Stimulated activated naive CD8-positive, alpha-beta T cell treated with anti-CD3 and anti-CD28 coated beads, Interleukin-15, Interleukin-2, amounts not matched to agents 100 U/mL and 50 U/mL, for 24 hours (primary cell): Measurements from ENCODE around the gene SNAP47.

Source experiments
- ATAC-seq: fragments of 150-1000 bp; cut with Tn5 transposase; one replicate; pipeline ENCODE4 v1.10.0; 2021
- DNase-seq: peaks from one replicate; pipeline ENCODE4 v3.0.0; 2021

SNAP47 gene

DNA sequence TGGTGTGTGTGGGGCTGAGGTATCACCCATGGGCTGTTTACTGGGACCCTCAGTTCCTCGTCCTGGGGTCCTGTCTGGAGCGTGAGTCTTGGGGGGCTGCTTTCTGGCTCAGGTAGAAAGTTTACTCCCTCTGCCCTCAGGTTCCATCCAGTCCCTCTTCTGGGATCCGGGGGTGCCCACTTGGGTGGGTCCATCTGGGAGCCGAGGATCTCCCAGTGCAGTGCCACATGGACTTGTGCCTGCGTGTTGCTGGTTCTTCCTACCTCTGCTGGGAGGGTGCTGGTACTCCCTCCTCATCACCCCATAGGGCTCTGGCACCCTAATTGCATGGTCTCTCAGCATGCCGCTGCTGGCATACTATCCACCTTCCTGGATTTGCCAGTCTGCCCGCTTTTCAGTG, 14.0 kb downstream of the SNAP47 start:
- DNase-seq (no peak), ATAC-seq (no peak)

DNA sequence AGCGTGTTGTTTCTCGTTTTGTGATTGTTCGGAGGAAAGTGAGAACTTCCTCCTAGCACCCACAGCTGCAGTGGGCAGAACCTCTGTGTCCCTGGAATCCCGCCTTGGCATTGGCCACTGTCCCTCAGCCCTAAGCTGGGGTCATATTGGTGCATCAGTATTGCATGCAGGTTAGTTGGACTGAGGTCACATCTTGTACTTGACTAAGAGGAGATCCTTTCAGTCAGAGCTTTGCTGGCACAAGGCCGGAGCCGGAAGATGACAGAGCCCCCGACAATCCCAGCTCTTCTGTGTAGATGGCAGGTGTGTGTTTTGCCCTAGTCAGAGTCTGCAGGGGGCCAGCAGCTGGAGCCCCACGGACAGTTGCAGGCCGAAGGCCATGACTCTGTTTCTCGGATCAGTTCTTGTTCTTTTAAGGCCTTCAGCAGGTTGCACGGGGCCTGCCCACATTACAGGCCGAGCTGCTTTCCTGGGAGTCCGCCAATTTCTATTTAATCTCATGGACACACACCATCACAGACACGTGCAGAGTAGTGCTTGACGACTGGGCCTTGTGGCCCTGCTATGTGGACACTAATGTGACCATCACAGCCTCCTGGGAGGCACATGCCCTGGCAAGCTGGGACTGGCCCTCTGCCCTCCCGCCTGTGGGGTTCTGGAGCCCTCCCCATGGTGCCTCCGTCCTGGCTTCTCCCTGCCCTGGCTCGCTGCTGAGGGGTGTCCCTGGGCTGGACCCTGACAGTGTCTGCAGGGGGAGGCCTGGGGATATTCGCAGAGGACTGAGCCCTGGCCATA, 14.9 kb downstream of the SNAP47 start:
- ATAC-seq (no peak), DNase-seq (no peak)

DNA sequence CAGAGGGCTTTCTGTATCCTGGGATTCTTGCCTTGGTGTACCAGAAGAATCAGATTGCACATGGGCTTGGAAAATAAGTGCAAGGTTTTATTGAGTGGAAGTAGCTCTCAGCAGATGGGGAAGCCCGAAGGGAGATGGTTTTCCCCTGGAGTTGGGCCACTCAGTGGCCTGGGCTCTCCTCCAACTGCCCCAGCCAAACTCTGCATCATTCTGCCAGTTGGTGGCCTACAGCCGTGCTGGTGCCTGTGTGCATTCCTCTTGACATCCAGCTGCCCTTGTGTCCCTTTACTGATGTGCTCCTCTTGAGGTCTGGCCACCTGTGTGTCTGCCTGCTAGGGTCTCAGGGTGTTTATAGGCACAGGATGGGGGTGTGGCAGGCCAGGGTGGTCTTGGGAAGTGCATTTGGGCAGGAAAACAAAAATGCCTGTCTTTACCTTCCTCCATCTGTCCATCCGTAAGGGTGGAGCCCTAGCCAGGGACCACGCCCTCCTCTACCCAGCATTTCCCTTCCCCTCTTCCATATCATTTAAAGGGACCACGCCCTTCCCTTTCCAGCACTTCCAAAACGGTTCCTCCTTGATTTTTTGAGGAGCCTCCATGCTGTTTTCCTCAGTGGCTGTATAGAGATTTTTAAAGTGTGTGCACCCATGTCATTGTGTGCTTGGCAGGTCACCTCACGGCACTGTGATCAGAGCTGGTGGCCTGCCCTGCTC, 18.9 kb downstream of the SNAP47 start:
- no peak for ATAC-seq
- no peak for DNase-seq

DNA sequence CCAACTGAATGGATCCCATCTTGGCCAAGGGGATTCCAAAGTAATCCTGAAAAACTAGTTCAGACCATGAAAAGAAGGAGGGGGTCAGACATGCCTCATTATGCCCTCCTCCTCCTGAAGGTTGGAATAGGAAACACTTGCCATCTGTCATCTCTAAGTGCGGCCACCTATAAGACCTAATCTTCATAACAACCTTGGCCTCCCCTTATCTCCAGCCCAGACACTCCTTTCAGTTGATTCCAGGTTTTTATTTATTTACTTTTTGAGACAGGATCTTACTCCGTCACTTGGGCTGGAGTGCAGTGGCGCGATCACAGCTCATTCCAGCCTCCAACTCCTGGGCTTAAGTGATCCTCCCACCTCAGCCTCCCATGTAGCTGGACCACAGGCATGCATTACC, 19.7 kb downstream of the SNAP47 start:
- ATAC-seq: no peak
- no peak for DNase-seq

DNA sequence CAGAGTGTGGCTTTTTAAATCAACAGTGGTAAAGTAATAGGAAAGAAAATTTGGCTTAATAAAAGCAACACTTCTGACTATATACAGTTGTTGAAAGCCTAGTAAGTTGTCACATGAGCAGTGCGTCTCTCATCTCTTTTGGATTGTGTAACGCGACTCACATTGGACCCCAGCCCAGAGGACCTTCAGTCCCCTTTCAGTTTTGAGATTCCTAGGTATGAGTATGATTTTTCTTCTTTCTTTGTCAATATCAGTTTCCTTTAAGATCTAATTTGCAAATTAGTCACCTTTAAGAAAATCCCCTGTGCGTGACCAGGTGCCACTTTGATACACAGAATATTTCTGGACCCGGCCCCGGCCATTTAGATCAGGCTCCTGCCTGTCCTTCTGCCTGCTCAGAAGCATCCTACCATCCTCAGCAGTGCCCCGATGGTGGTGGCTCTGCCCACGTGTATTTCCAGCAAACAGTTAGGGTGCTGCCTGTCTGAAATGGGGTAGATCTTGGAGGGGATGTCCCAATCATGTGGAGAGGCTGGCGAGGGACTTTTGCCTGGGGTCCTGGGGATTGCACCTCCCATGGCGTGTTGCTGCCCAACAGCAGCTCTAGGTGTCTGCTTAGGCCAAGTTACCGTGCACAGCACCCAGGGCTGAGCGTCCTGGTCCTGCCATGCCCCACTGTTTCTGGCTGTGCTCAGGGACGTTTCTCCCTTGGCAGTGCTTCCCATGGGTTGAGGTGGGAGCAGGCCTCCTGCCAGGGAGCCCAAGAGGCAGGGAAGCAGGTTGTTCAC, 21.1 kb downstream of the SNAP47 start:
- DNase-seq: no peak

DNA sequence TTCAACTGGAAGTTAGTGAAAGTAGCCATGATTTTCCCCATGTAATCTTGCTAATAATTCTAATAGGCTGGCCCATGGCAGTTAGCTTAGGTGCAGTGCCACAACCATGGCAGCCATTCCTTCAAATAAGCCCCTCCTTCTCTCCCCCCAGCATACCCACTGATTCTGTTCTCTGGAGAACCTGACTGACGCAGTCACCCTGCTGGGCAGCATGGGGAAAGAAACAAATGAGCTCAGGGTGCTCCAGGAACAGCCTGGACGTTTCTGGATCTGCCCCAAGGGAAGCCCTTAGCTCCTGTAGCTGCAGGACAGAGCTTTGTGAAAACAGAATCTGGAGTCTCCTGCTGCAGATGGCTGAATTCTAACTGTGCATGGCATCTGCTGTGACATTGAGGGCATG, 22.5 kb downstream of the SNAP47 start:
- ATAC-seq (no peak), DNase-seq (no peak)

More for the DNA sequence above, 21.1 kb downstream of the SNAP47 start:
- ATAC-seq: peak; percentile 47

DNA sequence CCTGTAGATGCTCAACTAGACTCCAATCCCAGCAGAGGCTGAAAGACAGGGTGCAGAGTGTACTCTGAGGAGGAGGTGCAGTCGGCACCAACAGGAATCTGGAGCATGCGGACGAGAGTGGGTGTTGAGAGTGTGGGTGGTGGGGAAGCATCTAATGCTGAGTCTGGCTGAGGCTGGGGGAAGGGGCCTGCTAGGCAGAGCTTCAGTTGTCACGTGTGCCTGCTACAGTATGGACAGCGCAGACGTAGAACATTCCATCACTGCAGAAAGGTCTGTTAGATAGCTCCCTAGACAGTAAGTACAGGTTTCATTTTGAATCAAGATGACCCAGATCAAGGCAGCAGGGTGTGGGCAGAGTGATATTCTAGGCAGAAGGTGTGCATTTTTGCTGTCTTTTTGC, 23.1 kb downstream of the SNAP47 start:
- no peak for ATAC-seq
- no peak for DNase-seq

DNA sequence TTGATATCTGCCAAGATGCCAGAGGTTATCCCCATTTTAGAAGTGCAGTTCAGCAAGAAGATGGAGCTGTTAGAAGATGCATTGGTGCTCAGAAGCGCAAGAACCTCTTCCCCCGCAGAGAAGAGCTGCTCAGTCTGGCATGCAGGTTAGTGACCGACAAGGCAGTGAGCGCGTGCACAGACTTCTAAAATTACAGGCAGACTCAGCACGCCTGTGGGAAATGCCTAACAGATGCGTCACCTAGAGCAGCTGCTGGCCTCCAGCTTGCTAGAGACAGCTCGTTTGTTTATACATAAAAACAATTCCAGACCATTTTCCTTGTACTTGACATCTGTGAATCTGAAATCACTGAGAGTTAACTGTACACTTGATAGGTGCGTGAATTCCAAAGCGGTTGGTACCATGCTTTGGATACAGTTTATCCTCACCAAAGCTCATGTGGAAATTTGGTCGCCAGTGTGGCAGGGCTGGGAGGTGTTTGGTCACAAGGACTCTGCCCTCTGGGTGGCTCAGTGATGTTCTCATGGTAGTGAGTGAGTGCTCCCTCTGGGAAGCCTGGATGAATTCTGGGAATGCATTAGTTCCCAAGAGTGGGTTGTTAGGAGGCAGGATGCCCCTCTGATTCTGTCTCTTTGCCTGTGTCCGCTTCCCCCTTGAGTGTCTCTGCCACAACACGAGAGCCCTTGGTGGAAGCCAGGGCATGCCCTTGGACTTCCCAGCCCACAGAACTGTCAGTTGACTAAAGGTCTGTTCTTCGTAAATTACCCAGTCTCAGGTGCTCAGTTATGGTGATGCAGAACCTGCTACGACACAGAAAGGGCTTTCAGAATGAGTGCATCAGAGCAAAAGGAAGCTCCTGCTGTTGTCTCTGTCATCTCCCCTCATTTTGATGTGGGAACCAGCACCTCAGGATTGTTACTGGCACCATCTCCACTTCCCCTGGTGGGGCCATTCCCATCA, 24.4 kb downstream of the SNAP47 start:
- no peak for DNase-seq
- no peak for ATAC-seq

DNA sequence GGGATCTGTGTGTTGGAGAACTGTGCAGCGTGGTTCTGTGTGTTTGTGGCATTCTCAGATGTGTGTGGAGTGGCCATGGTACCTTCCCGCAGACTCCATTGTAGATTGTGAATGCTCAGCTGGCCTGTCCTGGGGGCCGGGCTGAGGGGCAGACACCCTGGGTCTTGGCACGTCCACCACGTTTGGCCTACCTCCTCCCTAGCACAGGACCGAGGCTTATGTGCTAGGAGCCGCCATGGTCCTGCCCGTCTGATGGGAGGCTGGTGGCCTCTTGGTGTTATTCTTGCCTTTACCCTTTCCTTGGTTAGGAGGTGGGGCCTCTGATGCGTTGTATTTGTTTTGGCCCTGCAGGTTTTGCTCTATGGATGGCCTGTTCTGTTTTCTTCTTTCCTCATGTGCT, 25.1 kb downstream of the SNAP47 start:
- ATAC-seq: no peak
- DNase-seq: no peak

DNA sequence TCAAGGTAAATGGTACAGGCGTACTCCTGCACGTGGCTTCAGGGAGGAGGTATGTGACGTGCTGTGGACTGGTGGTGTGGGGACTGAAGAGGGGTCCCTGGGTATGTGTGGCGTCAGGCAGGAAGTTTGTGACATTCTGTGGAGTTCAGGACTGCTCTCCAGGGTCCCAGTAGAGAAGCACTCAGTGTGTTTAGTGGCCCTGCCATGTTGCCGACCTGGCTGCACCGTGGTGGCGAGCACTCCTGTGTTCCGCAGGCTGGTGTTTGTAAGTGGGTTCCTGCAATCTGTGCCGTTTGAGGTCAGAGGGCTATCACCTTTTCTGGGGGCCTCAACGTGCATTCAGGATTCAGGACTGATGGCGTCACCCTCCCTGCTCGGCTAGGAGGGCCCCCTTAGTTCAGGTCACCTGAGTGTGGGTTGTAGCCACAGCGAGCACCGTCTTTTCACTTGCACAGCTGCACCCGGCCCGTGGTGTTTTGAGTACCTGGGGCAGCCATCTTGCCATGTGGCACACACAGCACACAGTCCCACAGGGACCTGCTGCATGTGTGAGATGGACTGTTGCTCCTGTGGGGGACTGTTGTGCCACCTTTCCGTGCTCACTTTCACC, 26.5 kb downstream of the SNAP47 start:
- DNase-seq: no peak
- no peak for ATAC-seq

DNA sequence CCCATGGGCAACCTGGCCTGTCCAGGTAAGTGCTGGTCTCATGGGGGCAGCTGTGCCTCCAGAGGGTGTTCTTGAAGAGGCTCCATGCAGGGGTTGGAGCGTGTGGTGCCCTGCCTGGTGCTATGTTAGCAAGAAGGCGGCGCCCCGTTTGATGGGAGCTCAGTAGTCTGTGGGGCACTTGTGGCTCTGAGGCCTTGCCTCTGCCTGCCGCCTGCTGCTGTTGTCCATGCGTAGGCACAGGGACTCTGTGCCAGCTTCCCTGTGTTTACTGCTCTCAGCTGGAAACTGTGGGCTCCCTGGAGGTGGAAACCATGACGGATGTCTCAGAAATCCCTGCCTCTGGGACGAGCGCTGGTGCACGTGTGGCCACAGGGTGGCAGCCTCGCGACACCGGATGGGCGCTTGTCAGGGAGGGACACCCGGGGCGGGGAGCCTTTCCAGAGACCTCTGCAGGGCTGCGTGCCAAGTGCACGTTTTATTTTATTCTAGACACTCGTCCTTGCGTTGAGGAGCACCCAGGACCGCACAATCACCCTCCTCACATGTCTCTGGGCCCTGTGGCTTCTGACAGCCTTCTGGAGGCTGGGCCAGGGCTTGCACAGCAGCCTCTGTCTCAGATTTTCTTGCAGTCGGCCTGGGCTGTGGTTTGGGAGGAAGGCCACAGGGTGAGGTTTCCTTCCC, 27.1 kb downstream of the SNAP47 start:
- DNase-seq (peak; percentile 85), ATAC-seq (peak; percentile 80)

DNA sequence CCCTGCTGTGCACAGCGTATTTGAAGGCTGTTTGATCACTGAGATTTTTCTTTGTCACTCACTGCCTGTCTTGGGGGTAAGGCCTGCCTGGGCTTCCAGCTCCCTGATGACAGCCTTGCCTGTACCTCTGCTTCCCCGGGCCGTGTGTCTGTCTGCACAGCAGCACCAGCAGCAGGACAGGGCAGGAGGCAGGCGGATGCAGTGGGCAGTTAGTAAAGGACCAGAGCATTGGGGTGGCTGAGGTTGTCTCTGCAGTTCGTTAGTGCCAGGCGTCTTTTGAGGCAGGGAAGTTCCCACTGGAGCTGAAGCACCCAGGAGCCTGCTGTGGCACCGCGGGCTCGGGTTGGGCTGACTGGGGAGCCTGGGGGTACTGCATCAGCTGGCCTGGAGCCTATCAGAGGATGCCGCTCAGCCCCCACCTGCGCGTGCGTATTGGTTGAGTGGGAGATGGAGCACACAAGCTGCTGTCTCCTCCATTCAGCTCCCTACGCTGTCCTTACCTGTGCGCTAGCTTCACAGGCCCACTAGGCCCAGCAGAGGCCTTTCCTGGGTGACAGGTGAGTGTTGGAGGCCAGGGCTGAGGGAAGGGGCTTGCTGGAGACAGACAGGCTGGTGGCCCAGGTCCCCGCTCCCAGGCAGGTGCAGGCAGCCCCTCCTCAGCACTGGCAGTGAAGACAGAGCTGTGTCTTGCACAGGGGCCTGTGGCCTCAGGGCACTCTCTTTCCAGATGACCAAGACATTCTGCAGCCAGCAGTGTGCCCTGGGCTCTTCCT, 28.2 kb downstream of the SNAP47 start:
- DNase-seq (no peak), ATAC-seq (no peak)

DNA sequence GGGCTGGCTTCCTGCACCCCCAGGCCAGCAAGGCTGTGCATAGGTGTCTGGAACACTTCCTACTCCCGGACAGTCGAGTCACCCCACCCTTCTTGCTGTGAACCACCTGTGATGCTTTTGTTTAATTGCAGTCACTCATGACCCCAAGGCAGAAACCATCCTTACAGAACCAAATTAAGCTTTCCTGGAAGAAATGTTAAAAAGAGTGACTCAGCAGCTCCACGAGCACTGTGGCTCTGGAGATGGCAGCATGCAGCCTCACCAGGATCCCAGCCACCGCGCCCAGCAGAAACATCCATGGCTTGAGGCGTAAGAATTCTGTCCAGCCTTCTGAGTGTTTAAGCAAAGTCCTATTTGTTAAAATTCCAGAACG, 28.8 kb downstream of the SNAP47 start:
- no peak for DNase-seq
- no peak for ATAC-seq

DNA sequence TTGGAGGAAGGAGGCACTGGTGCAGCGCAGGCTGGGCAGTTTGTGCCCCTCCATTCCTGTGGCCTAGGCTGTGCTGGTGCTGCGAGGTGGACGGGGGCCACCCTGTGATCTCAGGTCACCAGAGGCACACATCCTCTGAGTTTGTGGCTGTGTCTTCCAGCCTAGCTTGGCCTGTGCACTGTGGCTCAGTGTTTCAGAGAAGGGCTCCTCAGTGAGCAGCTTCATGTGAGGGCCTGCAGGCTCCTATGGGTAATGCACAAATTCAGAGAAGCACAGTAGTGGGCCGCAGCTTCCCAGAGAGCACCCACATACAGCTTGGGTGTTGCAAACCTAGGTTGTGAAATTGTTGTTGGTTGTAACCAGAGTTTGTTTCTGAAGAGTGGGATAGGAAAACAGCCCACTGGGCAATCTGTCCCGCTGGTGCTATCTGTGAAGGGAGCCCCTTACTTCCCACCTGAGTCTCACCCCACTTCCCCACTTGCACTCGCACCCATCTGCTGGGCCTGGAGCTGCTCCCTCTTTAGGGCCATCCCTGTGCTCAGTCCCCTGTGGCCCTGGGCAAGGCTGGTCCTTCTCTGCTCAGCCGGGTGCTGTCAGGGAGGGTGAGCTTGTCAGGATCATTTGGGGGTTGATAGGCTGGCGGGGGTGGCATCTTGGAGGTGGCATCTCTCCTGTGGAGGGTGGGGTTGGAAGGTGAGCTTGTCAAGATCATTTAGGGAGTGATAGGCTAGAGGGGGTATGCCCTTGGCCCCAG, 30.2 kb downstream of the SNAP47 start:
- DNase-seq (no peak), ATAC-seq (no peak)

DNA sequence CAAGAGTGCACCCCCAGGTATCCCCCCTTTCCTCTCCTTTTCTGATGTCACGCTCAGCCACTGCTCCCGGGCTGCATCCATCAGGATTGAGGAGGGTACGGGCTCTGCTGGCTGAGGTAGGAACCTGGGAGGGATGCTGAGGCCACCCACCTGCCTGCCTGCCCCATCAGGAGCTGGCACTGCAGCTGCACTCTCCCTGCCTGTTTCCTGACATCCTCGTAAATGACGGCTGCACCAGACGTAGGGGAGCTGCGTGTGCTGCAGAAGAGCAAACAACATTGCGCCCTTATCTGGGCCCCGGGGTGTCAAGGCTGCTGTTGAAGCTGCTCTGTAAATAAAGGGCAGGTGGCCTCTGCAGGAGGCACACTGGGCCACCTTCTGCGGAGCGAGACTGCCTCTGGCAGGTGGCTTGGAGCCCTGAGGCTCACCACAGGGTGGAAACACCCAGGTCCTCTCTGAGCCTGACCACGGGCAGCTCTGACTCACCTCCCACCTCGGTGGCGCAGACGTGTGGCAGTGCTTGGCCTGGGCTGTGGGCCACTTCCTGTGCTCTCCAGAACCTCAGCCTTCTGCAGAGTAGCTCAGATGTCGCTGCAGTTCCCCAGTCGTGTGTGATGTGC, 30.9 kb downstream of the SNAP47 start:
- DNase-seq: peak; percentile 74
- ATAC-seq: peak; percentile 80

DNA sequence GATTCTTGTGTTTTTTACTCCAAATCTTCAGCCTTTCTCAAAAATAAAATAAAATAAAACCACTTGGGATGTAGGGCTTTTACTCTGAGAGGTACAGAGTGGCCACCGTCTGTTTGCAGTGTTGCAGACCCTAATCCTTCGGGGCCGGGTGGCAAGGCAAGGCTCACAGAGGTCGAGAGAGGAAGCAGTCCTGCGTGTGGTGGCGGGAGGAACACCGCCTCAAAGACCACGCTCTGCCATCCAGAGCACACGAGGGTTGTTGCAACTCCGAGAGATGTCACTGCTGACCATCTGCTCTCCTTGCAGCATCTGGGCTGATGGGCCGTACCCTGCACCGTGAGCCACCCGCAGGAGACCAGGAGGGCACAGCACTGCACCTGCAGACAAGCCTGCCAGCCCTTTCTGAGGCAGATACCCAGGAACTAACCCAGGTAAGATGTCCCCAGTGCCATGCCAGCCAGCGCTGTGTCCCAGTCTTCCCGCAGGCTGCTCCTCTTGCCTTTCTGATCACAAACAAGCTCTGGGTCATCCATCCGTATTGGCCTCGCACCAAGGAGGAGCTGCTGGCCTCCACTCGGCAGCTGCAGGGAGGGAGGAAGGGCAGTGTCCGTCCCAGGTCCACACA, 31.5 kb downstream of the SNAP47 start:
- no peak for DNase-seq

DNA sequence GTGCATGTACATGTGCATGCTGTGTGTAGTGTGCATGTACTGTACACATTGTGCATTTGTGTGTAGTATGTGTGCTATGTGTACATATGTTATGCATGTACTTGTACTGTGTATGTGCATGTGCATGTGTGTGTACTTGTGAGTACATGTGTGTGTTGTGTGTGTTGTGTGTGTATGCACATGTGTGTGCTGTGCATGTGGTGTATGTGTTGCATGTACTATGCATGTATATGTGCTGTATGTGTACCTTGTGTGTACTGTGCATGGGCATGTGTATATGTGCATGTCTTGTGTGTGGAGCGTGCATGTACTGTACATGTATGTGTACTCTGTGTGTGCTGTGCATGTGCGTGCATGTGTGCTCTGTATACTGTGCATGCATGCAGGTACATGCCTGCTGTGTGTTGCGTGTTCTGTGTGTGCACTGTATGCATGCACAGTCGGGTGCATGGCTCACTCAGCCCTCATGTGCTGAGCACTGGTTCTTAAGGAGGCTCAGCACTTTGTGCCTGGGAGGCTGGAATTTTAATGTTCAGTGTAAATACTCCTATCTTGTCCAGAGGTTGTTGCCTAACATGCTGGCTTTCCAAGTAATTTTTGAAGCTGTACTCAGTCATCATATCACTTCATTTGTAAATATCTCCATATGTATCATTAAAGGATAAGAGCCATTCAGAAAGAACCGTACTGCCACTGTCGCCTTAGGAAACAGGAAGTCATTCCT, 32.3 kb downstream of the SNAP47 start:
- ATAC-seq (no peak), DNase-seq (no peak)

More for the DNA sequence above, 31.5 kb downstream of the SNAP47 start:
- ATAC-seq: no peak

DNA sequence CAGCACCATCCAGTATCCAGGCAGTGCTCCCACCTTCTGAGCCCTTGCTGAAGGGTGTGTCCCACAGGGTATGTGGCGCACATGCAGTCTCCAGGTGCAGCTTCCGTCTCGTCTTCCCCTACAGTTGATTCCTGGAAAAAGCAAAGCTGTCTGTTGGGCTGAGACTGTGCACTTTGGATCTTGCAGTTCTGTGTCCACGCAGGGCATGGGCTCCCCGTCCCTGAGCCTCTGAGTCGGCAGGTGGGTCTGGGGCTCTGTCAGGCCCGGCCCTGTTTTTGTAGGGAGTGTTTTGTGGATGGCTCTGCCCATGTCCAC, 32.8 kb downstream of the SNAP47 start:
- DNase-seq: no peak

More for the DNA sequence above, 32.8 kb downstream of the SNAP47 start:
- ATAC-seq: no peak
